ENCODE results near the gene COL25A1.

GRCh38 chr4:108820492-108821350 is 481.7 kb downstream of the COL25A1 start:
- no peak for TF ChIP-seq CTCF (IDR thresholded peaks at IDR 0.05)
- no peak for TF ChIP-seq POLR2A (IDR thresholded peaks at IDR 0.05)
- no peak for TF ChIP-seq POLR2AphosphoS5 (IDR thresholded peaks at IDR 0.05)

All from upper lobe of left lung (tissue), 4 donors.